Nephron (organoid): ENCODE results near the gene CAPN8.

Source experiments
- H3K27ac Mint-ChIP-seq, 3 experiments: 2 replicates each; pipeline ENCODE4 v1.8.0; 2020; ENCODE audit warnings: mixed read lengths in 3 of 3, mild to moderate bottlenecking in 2 of 3, moderate library complexity in 1 of 3
- H3K27me3 Mint-ChIP-seq: 2 replicates; pipeline ENCODE4 v1.8.0; 2021; ENCODE audit warnings: low read depth, mild to moderate bottlenecking, moderate library complexity, mixed read lengths
- H3K36me3 Mint-ChIP-seq: 2 replicates; pipeline ENCODE4 v1.8.0; 2020; ENCODE audit warnings: low read depth, mixed read lengths
- H3K4me1 Mint-ChIP-seq: 2 replicates; pipeline ENCODE4 v1.8.0; 2020; ENCODE audit warnings: mixed read lengths
- H3K4me3 Mint-ChIP-seq, 3 experiments: 2 replicates each; pipeline ENCODE4 v1.8.0; 2020; ENCODE audit warnings: mild to moderate bottlenecking in 3 of 3, mixed read lengths in 3 of 3, moderate library complexity in 2 of 3
- H3K9me3 Mint-ChIP-seq: 2 replicates; pipeline ENCODE4 v1.8.0; 2020; ENCODE audit warnings: mixed read lengths
- TF ChIP-seq, protein P1 (sequence below), 3 experiments: fragments of 200-600 bp; sonication (generic); IDR thresholded peaks; one replicate each; pipeline ENCODE4 v1.5.0; 2021; ENCODE audit warnings: antibody characterized with exemption in 3 of 3; ENCODE audit not compliant: unreplicated experiment in 3 of 3

The CAPN8 gene

DNA sequence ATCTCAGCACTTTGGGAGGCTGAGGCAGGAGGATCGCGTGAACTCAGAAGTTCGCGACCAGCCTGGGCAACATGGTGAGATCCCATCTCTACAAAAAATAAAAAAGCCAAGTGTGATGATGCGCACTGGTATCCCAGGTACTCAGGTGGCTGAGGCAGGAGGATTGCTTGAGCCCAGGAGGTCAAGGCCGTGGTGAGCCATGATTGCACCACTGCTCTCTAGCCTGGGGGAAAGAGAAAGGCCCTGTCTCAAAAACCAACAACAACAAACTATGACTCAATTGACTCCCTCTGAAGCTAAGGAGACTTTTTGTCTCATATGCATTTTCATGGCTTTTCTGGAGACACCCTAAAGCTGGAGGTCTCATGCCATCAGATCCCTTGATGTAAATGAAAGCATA, 153.4 kb downstream of the CAPN8 start:
- peaks cover 12% of the 10 kb centered on the region for H3K4me1 Mint-ChIP-seq
- no peaks in the 10 kb centered on the region for H3K9me3 Mint-ChIP-seq
- H3K36me3 Mint-ChIP-seq, result no peaks in the 10 kb centered on the region

DNA sequence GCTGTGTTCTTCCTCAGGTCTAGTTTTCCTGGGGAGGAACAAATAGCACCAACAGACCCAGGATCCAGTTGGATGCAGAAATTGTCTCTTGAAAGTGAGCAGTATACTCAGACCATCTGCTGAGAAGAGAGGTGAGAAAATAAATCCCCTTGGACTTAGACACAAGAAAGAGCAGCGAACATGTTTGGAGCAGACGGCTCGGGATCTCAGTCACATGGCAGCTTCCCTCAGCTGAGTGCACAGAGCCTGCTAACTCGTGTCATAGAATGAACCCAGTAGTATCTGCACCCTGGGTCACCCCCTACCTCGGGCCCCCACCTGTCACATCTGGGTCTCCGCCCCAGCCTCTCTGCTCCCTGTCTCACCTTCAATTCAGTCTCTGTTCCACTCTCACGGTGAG, 156.7 kb downstream of the CAPN8 start:
- no peaks in the 10 kb centered on the region for H3K36me3 Mint-ChIP-seq
- no peak overlapping the region for H3K27ac Mint-ChIP-seq
- no peaks in the 10 kb centered on the region for H3K9me3 Mint-ChIP-seq
- TF ChIP-seq, protein P1, sequence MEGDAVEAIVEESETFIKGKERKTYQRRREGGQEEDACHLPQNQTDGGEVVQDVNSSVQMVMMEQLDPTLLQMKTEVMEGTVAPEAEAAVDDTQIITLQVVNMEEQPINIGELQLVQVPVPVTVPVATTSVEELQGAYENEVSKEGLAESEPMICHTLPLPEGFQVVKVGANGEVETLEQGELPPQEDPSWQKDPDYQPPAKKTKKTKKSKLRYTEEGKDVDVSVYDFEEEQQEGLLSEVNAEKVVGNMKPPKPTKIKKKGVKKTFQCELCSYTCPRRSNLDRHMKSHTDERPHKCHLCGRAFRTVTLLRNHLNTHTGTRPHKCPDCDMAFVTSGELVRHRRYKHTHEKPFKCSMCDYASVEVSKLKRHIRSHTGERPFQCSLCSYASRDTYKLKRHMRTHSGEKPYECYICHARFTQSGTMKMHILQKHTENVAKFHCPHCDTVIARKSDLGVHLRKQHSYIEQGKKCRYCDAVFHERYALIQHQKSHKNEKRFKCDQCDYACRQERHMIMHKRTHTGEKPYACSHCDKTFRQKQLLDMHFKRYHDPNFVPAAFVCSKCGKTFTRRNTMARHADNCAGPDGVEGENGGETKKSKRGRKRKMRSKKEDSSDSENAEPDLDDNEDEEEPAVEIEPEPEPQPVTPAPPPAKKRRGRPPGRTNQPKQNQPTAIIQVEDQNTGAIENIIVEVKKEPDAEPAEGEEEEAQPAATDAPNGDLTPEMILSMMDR (IDR thresholded peaks at IDR 0.05; ENCODE audit: unreplicated experiment in 3 of 3), result no peak
- H3K27me3 Mint-ChIP-seq, result peaks cover 17% of the 10 kb centered on the region
- H3K4me1 Mint-ChIP-seq, result peaks cover 11% of the 10 kb centered on the region
- H3K4me3 Mint-ChIP-seq, result no peak overlapping the region

More for the DNA sequence above, 153.4 kb downstream of the CAPN8 start:
- TF ChIP-seq, protein P1 (IDR thresholded peaks at IDR 0.05; ENCODE audit: unreplicated experiment in 3 of 3), result no peak
- peaks cover 36% of the 10 kb centered on the region for H3K27me3 Mint-ChIP-seq
- no peak overlapping the region for H3K4me3 Mint-ChIP-seq
- no peak overlapping the region for H3K27ac Mint-ChIP-seq

DNA sequence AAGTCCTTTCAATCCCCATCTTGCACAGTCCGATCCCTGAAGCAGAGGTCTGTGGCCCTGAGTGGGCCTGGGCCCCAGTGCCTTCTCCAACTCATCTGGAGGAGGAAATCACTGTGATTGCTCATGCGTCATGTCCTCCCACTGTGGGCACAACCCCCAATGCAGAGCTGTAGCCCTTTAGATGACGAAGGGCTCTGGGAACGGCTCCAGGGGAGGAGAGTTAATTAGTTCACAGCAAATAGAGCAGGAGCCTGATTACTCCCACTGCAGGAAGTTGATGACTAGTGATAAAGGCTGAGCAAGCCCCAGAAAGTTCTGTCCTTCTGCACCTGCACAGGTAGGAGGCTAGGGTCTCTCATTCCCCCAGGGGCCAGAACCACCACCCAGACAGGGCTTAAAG, 160.8 kb downstream of the CAPN8 start:
- Mint-ChIP-seq H3K4me1 (no peaks in the 10 kb centered on the region), H3K9me3 (no peaks in the 10 kb centered on the region), H3K27ac (peak overlapping the region; percentile 37 to 74 (median 51)), H3K36me3 (no peaks in the 10 kb centered on the region), H3K27me3 (peaks cover 9% of the 10 kb centered on the region), H3K4me3 (no peak overlapping the region)
- TF ChIP-seq, protein P1 (IDR thresholded peaks at IDR 0.05; ENCODE audit: unreplicated experiment in 3 of 3), result no peak

DNA sequence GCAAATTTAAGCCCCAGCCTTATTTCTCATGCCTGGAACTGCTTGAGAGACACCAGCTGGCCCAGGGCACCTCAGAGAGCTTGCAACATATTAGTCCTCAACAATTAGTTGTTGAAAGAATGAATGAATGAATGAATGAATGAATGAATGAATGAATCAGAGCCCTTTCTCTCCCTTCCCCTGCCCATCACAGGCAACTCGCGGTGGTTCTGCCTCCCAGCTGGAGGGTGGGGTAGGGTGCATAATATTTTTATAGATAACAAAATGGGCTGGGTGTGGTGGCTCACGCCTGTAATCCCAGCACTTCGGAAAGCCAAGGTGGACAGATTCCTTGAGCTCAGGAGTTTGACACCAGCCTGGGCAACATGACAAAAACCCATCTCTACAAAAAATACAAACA, 162.2 kb downstream of the CAPN8 start:
- Mint-ChIP-seq H3K9me3 (no peaks in the 10 kb centered on the region), H3K4me1 (no peaks in the 10 kb centered on the region), H3K36me3 (no peaks in the 10 kb centered on the region), H3K27me3 (peaks cover 13% of the 10 kb centered on the region), H3K4me3 (no peak overlapping the region), H3K27ac (no peak overlapping the region)
- TF ChIP-seq, protein P1 (IDR thresholded peaks at IDR 0.05; ENCODE audit: unreplicated experiment in 3 of 3), result no peak

DNA sequence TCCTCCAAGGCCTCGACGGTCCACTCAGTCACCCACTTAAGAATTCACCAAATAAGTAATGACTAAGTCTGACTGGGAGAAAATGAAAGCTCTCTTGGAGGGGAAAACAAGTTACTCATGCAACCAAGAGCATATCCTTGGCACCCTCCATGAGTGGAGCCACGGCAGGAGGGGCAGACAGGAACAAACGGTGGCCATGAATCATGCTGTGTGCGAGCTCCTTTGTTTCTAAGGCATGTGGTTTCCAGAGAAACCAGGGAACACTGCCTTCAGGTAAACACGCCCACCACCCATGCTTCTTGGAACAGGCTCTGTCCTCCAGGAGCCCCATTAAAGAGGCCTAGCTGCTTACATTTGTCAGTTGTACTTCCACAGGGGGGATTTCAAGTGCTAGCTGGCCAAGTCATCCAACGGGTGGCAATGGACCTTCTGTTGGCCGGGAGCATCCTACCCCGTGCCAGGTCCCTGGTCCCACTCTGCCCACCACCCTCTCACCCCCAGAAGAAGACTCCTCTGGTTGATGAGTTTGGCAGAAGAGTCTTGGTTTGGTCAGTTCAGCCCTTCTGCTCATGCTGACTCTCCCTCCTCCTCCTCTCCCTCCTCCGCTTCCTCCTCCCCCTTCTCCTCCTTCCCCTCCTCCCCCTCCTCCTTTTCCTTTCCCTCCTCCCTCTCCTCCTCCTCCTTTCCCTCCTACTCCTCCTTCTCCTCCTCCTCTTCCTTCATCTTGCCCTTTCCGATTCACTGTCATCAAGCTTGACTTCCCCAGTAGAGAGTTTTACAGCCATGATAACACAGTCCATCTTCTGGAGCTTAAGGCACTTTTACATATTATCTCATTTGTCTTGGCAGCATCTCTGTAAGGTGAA, 164.7 kb downstream of the CAPN8 start:
- H3K27ac Mint-ChIP-seq, result peak overlapping the region in 1 of 3 experiments; percentile 65
- TF ChIP-seq, protein P1 (IDR thresholded peaks at IDR 0.05; ENCODE audit: unreplicated experiment in 3 of 3), result no peak
- H3K4me3 Mint-ChIP-seq, result no peak overlapping the region
- no peaks in the 10 kb centered on the region for H3K4me1 Mint-ChIP-seq
- peaks cover 9% of the 10 kb centered on the region for H3K27me3 Mint-ChIP-seq
- H3K9me3 Mint-ChIP-seq, result no peaks in the 10 kb centered on the region
- no peaks in the 10 kb centered on the region for H3K36me3 Mint-ChIP-seq

DNA sequence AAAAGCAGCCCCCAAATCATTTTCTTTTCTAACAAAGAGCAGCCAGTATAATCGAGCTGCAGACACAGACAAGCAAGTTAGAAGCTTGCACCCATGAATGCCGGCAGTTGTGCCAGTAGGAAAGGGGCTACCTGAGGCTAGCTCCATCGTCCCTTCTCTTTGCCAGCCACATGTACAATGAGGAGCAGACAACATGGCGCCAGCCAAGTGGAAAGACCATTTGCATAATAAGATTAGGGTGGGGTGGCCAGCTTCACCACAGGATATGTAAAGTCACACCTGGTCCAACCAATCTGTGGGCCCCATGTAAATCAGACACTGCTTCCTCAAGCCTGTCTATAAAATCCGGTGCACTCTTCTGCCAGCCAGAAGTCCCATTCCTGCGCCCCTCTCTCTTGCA, 168.6 kb downstream of the CAPN8 start:
- peaks cover 17% of the 10 kb centered on the region for H3K27me3 Mint-ChIP-seq
- no peak overlapping the region for H3K4me3 Mint-ChIP-seq
- H3K4me1 Mint-ChIP-seq, result no peaks in the 10 kb centered on the region
- no peaks in the 10 kb centered on the region for H3K9me3 Mint-ChIP-seq
- no peaks in the 10 kb centered on the region for H3K36me3 Mint-ChIP-seq
- no peak overlapping the region for H3K27ac Mint-ChIP-seq
- TF ChIP-seq, protein P1 (IDR thresholded peaks at IDR 0.05; ENCODE audit: unreplicated experiment in 3 of 3), result no peak
